NOMO-1 treated with DMSO at 0.1 percent for 48 hours (cell line): Measurements from ENCODE around the gene PAQR9.

Source experiments
- DNase-seq: peaks from one replicate; lab custom pipeline; 2025; ENCODE audit not compliant: unreplicated experiment; lab: John Stamatoyannopoulos, UW

The PAQR9 gene

DNA sequence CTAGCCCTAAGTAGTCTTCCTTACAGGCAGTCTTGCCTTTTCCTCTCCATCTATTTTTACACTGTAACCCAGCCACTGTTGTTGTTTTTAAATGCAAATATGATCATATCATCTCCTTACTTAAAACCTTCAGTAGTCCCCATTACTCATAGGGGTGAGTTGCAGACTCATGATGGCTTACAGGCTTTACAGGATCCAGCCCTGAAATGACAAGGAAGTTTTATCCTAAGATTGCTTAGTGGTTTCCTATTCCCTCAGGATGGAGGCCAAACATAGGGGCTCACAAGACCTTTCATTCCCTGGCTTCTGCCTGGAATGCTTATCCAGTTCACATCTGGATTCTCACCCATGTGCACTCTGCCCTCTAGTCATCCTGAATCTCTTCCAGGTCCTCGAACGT, 46.9 kb downstream of the PAQR9 start:
- DNase-seq, result no peak

GRCh38 chr3:142915636-142916035, 47.8 kb downstream of the PAQR9 start:
- no peak for DNase-seq

- DNase-seq, result no peak
These were observed 49.1 kb downstream of the PAQR9 start for GRCh38 chr3:142914286-142914811.

DNA sequence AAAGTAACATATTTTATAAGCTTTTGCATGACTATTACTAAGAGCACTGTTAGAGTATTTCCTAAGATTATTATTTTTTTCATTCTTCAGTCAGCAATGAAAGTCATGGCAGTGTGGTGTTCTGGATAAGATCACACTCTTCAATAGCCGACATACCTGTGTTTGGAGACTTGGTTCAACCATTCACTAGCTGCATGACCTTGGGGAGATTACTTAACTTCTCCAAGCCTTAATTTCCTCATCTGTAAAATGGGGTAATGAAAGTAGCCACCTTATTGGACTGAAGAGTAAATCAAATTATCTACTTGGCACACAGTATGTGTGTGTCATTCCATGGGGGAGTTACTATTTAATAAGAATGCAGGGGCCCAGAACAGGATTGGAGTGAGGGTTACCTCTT, 50.0 kb downstream of the PAQR9 start:
- DNase-seq, result no peak

DNA sequence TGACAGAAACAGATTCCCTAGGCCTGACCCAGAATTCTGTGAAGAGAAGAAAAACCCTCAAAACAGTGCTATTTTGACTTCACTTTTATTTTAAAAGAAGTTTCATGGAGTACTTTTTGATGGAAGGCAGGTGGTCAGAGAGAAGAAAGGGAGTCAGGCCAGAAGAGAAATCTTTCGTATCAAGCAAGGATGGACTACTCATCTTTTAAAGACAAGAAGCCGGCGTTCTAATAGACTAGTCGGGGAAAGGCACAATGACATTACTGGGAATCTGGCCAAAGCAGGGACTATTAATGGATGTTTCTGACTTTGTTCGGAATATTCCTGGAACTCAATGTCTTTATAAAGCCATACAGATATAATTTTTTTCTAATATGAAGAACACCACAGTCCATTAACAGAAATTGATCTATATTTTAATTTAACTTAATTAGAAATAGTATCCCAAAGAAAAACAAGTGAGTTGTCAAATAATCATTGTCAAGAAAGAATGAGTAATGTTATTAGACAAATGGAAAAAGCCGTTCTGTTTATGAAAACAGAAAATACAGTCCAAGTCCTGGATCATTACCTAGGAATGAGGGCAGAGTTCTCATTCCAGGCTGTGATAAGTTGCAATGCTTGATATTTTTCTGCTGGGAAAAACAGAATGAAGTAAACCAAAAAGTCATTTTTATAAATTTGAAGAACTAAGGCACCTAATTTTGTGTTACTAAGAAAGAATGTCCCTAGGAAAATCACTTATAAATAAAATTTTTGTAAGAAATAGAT, 50.9 kb downstream of the PAQR9 start:
- DNase-seq, result no peak
